H9 (cell line): ENCODE data around the gene MFSD1. TPM values are rescaled to one million over a fixed set of nuclear protein-coding genes. Genes with fewer than 3 reads are reported as not detected.

ENCODE experiments used
- DNase-seq: peaks from one replicate; pipeline ENCODE4 v3.0.0-alpha.2; 2017
- H2AFZ ChIP-seq: one replicate; pipeline ENCODE4 v1.6.1; 2013; ENCODE audit warnings: mild to moderate bottlenecking, low read length, control low read depth, moderate library complexity
- H2AK5ac ChIP-seq: 2 replicates; pipeline ENCODE4 v1.6.1; 2013; ENCODE audit warnings: low read length, control low read depth, mixed read lengths; ENCODE audit not compliant: insufficient read length
- H2BK120ac ChIP-seq: one replicate; pipeline ENCODE4 v1.6.1; 2013; ENCODE audit warnings: low read depth, mild to moderate bottlenecking, low read length, control low read depth, inconsistent platforms; ENCODE audit not compliant: poor library complexity, severe bottlenecking
- H2BK12ac ChIP-seq: 2 replicates; pipeline ENCODE4 v1.6.1; 2013; ENCODE audit warnings: low read length, control low read depth, mixed read lengths, low read depth; ENCODE audit not compliant: insufficient read length
- H2BK15ac ChIP-seq: 2 replicates; pipeline ENCODE4 v1.6.1; 2013; ENCODE audit warnings: low read depth, low read length, control low read depth
- H2BK20ac ChIP-seq: one replicate; pipeline ENCODE4 v1.6.1; 2013; ENCODE audit warnings: low read depth, mild to moderate bottlenecking, low read length, control low read depth, inconsistent platforms; ENCODE audit not compliant: poor library complexity, severe bottlenecking
- H2BK5ac ChIP-seq: 2 replicates; pipeline ENCODE4 v1.6.1; 2013; ENCODE audit warnings: low read length, control low read depth, mixed read lengths; ENCODE audit not compliant: insufficient read length
- H3K14ac ChIP-seq: 2 replicates; pipeline ENCODE4 v1.6.1; 2013; ENCODE audit warnings: low read length, control low read depth; ENCODE audit not compliant: insufficient read depth
- H3K18ac ChIP-seq: 2 replicates; pipeline ENCODE4 v1.6.1; 2013; ENCODE audit warnings: low read depth, mild to moderate bottlenecking, mixed read lengths, low read length, control low read depth; ENCODE audit not compliant: insufficient read length
- H3K23ac ChIP-seq: 2 replicates; pipeline ENCODE4 v1.6.1; 2013; ENCODE audit warnings: low read length, control low read depth, mixed read lengths, low read depth; ENCODE audit not compliant: insufficient read length
- H3K23me2 ChIP-seq: 2 replicates; pipeline ENCODE4 v1.6.1; 2013; ENCODE audit warnings: low read depth, mild to moderate bottlenecking, mixed read lengths, low read length, control low read depth; ENCODE audit not compliant: insufficient read length, poor library complexity, severe bottlenecking
- H3K27ac ChIP-seq: 2 replicates; pipeline ENCODE4 v1.5.1; 2013; ENCODE audit warnings: low read length, control low read depth, mixed read lengths, low read depth; ENCODE audit not compliant: insufficient read length
- H3K27me3 ChIP-seq: 2 replicates; pipeline ENCODE4 v1.6.1; 2013; ENCODE audit warnings: low read length, control low read depth, inconsistent platforms; ENCODE audit not compliant: insufficient read depth
- H3K4ac ChIP-seq: 2 replicates; pipeline ENCODE4 v1.6.1; 2013; ENCODE audit warnings: low read depth, mild to moderate bottlenecking, control low read depth, inconsistent platforms, low read length, moderate library complexity
- H3K4me1 ChIP-seq: 2 replicates; pipeline ENCODE4 v1.6.1; 2013; ENCODE audit warnings: low read length, control low read depth, inconsistent platforms; ENCODE audit not compliant: insufficient read depth
- H3K4me2 ChIP-seq: 2 replicates; pipeline ENCODE4 v1.6.1; 2013; ENCODE audit warnings: low read length, control low read depth, mixed read lengths; ENCODE audit not compliant: insufficient read length, insufficient read depth
- H3K56ac ChIP-seq: 2 replicates; pipeline ENCODE4 v1.6.1; 2013; ENCODE audit warnings: low read depth, mild to moderate bottlenecking, mixed read lengths, low read length, control low read depth; ENCODE audit not compliant: insufficient read length
- H3K79me1 ChIP-seq: 2 replicates; pipeline ENCODE4 v1.6.1; 2013; ENCODE audit warnings: low read depth, mild to moderate bottlenecking, moderate library complexity, low read length, control low read depth, inconsistent platforms; ENCODE audit not compliant: insufficient read depth, poor library complexity, severe bottlenecking
- H3K79me2 ChIP-seq: 2 replicates; pipeline ENCODE4 v1.6.1; 2013; ENCODE audit warnings: low read length, control low read depth, inconsistent platforms; ENCODE audit not compliant: insufficient read depth
- H3K9ac ChIP-seq: 2 replicates; pipeline ENCODE4 v1.6.1; 2013; ENCODE audit warnings: low read length, control low read depth, mixed read lengths; ENCODE audit not compliant: insufficient read length; ENCODE audit errors: extremely low read depth
- H3K9me3 ChIP-seq: one replicate; pipeline ENCODE4 v1.6.1; 2013; ENCODE audit warnings: low read depth, low read length, inconsistent platforms; ENCODE audit not compliant: control insufficient read depth
- H3T11ph ChIP-seq: one replicate; pipeline ENCODE4 v1.6.1; 2013; ENCODE audit warnings: mild to moderate bottlenecking, low read length, control low read depth, inconsistent platforms
- H4K20me1 ChIP-seq: one replicate; pipeline ENCODE4 v1.6.1; 2013; ENCODE audit not compliant: control insufficient read depth, insufficient read length, insufficient read depth
- H4K5ac ChIP-seq: 2 replicates; pipeline ENCODE4 v1.6.1; 2013; ENCODE audit warnings: low read depth, mild to moderate bottlenecking, mixed read lengths, low read length, control low read depth; ENCODE audit not compliant: insufficient read length
- H4K8ac ChIP-seq: replicated peaks from 2 replicates; pipeline ENCODE4 v1.6.1; 2013; ENCODE audit warnings: low read length, control low read depth, mixed read lengths, low read depth; ENCODE audit not compliant: insufficient read length
- H4K91ac ChIP-seq: 2 replicates; pipeline ENCODE4 v1.6.1; 2013; ENCODE audit warnings: low read depth, mild to moderate bottlenecking, moderate library complexity, mixed read lengths, low read length, control low read depth; ENCODE audit not compliant: insufficient read length
- H3K27ac Mint-ChIP-seq, 3 experiments: 2 replicates in 2 of 3; 3 replicates in 1 of 3; pipeline ENCODE4 v1.8.0; 2020 to 2021; ENCODE audit warnings: mixed read lengths in 3 of 3, mild to moderate bottlenecking in 1 of 3, moderate library complexity in 1 of 3
- H3K27me3 Mint-ChIP-seq: 2 replicates; pipeline ENCODE4 v1.8.0; 2021; ENCODE audit warnings: low read depth, mild to moderate bottlenecking, moderate library complexity, mixed read lengths
- H3K36me3 Mint-ChIP-seq, 3 experiments: 2 replicates in 2 of 3; 3 replicates in 1 of 3; pipeline ENCODE4 v1.8.0; 2020 to 2021; ENCODE audit warnings: low read depth in 3 of 3, mixed read lengths in 3 of 3; ENCODE audit not compliant: insufficient read depth in 1 of 3
- H3K4me1 Mint-ChIP-seq, 2 experiments: 2 replicates each; pipeline ENCODE4 v1.8.0; 2020; ENCODE audit warnings: mixed read lengths in 2 of 2
- H3K4me3 Mint-ChIP-seq, 2 experiments: 2 replicates in 1 of 2; 3 replicates in 1 of 2; pipeline ENCODE4 v1.8.0; 2020 to 2021; ENCODE audit warnings: mild to moderate bottlenecking in 2 of 2, mixed read lengths in 2 of 2, moderate library complexity in 1 of 2
- H3K9me3 Mint-ChIP-seq, 2 experiments: 2 replicates in 1 of 2; 3 replicates in 1 of 2; pipeline ENCODE4 v1.8.0; 2020; ENCODE audit warnings: mild to moderate bottlenecking in 2 of 2, mixed read lengths in 2 of 2, moderate library complexity in 1 of 2
- WGBS: extraction: QIAGEN DNeasy Blood & Tissue Kit; methylation state at CpG from one replicate; pipeline ENCODE4 v1.1.7; 2013; ENCODE audit warnings: missing lambda C conversion rate, low lambda C conversion rate, mixed read lengths; ENCODE audit not compliant: insufficient read length; ENCODE audit errors: extremely low coverage; 5-methylcytosine and 5-hydroxymethylcytosine counted together
- total RNA-seq: library from RNA; stranded (reverse); gene quantifications from 2 replicates; pipeline ENCODE4 v1.2.1, GENCODE V29; 2021
- TF ChIP-seq, protein P1 (sequence below): fragments of 200-600 bp; sonication (generic); conservative IDR thresholded peaks from 3 replicates; pipeline ENCODE4 v1.8.0; 2021; ENCODE audit warnings: antibody characterized with exemption, mild to moderate bottlenecking

The MFSD1 gene
- total RNA-seq, 1 experiment from 2014 or later: 9.5 TPM

- H3K23me2 ChIP-seq: no peaks in the 10 kb centered on the region
- no peak for DNase-seq
Observed at GRCh38 chr3:158842976-158843375, 41.1 kb downstream of the MFSD1 start.

More at GRCh38 chr3:158842976-158843375, 41.1 kb downstream of the MFSD1 start:
- Histone ChIP-seq H3K4me1 (no peaks in the 10 kb centered on the region), H2BK12ac (no peak overlapping the region), H4K5ac (no peak overlapping the region), H2AFZ (no peak overlapping the region), H3K27me3 (no peaks in the 10 kb centered on the region), H3K27ac (no peak overlapping the region), H2BK120ac (no peak overlapping the region), H2AK5ac (no peak overlapping the region), H3K18ac (no peak overlapping the region), H3K4me2 (no peak overlapping the region), H3K79me2 (no peaks in the 10 kb centered on the region), H4K91ac (no peak overlapping the region), H3K14ac (no peak overlapping the region), H4K20me1 (no peaks in the 10 kb centered on the region), H3K9me3 (no peaks in the 10 kb centered on the region), H3T11ph (no peak overlapping the region), H2BK5ac (no peak overlapping the region), H4K8ac (no peak overlapping the region), H3K9ac (no peak overlapping the region), H3K79me1 (no peaks in the 10 kb centered on the region), H2BK15ac (no peak overlapping the region), H2BK20ac (no peak overlapping the region), H3K23ac (no peak overlapping the region), H3K4ac (no peak overlapping the region), H3K56ac (no peak overlapping the region)
- H3K27me3 Mint-ChIP-seq: no peaks in the 10 kb centered on the region
- no peaks in the 10 kb centered on the region for H3K36me3 Mint-ChIP-seq
- TF ChIP-seq, protein P1, sequence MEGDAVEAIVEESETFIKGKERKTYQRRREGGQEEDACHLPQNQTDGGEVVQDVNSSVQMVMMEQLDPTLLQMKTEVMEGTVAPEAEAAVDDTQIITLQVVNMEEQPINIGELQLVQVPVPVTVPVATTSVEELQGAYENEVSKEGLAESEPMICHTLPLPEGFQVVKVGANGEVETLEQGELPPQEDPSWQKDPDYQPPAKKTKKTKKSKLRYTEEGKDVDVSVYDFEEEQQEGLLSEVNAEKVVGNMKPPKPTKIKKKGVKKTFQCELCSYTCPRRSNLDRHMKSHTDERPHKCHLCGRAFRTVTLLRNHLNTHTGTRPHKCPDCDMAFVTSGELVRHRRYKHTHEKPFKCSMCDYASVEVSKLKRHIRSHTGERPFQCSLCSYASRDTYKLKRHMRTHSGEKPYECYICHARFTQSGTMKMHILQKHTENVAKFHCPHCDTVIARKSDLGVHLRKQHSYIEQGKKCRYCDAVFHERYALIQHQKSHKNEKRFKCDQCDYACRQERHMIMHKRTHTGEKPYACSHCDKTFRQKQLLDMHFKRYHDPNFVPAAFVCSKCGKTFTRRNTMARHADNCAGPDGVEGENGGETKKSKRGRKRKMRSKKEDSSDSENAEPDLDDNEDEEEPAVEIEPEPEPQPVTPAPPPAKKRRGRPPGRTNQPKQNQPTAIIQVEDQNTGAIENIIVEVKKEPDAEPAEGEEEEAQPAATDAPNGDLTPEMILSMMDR: no peak
- H3K4me3 Mint-ChIP-seq: no peak overlapping the region
- peaks cover 0 to 2% of the 10 kb centered on the region in 2 experiments; a peak in 1 of 4 replicates for H3K4me1 Mint-ChIP-seq
- no CpG with 5 or more reads among the region's 3 CpGs for WGBS
- no peak overlapping the region for H3K27ac Mint-ChIP-seq
- H3K9me3 Mint-ChIP-seq: no peaks in the 10 kb centered on the region
